GM18505 (cell line): ENCODE results near the gene FAM20A.

Experiments used
- ATAC-seq: cut with Tn5 transposase; IDR thresholded peaks from one replicate; pipeline ENCODE4 v1.9.1; 2021; ENCODE audit not compliant: unreplicated experiment
- POLR2A ChIP-seq: IDR thresholded peaks from 4 replicates; pipeline ENCODE4 v1.6.1; 2011; ENCODE audit warnings: borderline replicate concordance; ENCODE audit not compliant: insufficient read depth, insufficient read length; ENCODE audit errors: extremely low read depth

Gene FAM20A

DNA sequence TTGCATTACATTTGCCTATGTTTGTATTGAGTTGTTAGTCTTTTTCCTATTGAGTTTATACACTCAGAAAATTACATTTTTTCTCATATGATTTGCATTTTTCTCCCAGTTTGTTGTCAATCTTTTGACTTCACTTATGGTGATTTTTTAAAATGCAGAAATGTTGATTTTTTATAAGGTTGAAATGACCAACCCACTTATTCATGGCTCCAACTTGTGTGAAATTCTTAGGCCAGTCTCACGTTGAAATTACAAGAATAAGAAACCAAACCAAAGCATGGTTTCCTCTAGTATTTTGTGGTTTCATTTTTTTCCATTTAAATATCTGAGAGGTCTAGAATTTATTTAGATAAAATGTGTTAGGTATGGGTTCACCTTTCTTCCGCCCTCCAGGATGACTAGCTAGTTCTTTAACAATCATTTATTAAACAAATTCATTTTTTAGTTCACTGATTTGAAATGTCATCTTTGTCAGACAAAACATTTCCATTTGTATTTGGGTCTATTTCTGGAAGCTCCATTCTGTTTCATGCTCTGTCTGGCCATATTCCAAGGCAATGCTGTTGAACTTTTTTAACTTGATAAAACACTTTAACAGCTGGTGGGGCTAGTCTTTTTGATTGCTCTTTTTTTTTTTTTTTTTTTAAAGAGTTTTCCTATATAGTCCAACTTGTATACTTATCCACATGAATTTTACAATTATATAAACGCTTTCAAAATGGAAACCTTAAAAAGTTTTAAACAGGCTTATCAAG is 40.0 kb downstream of the FAM20A start:
- no peak for TF ChIP-seq POLR2A
- no peak for ATAC-seq

- ATAC-seq = no peak
- TF ChIP-seq POLR2A = no peak
These were observed 41.9 kb downstream of the FAM20A start for GRCh38 chr17:68559316-68559715.

DNA sequence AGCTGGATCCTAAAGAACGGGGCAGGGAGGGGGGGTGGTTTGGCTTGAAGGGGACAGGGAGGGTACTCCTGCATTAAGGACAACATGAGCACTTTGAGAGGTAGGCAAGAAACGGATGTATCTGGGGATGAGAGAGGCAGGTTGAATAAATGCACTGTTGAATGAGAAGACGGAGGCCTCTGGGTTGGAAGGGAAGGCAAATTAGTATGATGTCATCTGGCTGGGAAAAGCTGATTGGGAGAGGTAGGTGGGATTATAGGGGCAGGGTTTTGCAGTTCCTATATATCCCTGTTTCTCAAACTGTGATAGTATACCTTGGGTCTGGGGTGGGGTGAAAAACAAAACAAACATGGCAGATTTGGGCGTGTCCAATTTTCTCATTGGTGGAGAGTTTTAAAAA is 44.6 kb downstream of the FAM20A start:
- no peak for TF ChIP-seq POLR2A
- no peak for ATAC-seq

- ATAC-seq = no peak
- TF ChIP-seq POLR2A = no peak
These were observed 56.9 kb downstream of the FAM20A start for GRCh38 chr17:68544111-68544915.

DNA sequence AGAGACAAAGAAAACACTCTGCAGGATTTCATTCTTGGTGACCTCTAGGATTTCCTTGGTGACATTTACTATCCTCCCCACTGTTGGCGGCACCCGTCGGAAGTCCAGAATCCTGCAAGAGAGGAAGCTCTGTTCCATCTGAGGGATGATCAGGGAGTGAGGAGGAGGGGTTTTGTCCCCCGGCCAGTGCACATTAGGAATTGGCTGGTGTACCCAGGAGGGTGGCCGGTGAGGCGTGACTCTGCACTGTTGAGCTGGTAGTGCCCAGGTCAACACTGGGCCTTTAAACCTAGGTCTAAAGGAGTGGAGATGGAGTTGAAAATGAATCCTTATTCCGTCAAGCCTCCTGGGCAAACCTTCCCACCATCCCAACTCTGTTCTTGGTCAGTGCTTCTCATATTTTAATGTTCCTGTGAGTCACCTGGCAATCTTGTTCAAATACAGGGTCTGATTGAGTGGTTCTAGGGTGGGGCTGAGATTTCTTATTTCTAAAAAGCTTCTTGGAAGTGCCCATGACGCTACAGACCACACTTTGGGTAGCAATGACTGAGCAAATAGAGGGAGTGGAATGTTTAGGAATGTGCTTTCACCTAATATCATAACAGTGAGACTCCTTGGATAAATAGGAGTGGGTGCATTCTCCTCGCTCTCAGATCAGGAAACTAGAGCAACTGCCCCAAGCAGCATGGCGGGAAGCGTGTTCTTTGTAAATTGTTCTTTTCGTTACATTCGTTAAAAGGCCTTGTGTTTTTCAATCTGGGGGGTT is 58.3 kb downstream of the FAM20A start:
- ATAC-seq = no peak
- no peak for TF ChIP-seq POLR2A

- ATAC-seq = no peak
- no peak for TF ChIP-seq POLR2A
These were observed 59.4 kb downstream of the FAM20A start for GRCh38 chr17:68541816-68542215.

- TF ChIP-seq POLR2A = no peak
- ATAC-seq = no peak
These were observed 60.2 kb downstream of the FAM20A start for GRCh38 chr17:68540981-68541380.

DNA sequence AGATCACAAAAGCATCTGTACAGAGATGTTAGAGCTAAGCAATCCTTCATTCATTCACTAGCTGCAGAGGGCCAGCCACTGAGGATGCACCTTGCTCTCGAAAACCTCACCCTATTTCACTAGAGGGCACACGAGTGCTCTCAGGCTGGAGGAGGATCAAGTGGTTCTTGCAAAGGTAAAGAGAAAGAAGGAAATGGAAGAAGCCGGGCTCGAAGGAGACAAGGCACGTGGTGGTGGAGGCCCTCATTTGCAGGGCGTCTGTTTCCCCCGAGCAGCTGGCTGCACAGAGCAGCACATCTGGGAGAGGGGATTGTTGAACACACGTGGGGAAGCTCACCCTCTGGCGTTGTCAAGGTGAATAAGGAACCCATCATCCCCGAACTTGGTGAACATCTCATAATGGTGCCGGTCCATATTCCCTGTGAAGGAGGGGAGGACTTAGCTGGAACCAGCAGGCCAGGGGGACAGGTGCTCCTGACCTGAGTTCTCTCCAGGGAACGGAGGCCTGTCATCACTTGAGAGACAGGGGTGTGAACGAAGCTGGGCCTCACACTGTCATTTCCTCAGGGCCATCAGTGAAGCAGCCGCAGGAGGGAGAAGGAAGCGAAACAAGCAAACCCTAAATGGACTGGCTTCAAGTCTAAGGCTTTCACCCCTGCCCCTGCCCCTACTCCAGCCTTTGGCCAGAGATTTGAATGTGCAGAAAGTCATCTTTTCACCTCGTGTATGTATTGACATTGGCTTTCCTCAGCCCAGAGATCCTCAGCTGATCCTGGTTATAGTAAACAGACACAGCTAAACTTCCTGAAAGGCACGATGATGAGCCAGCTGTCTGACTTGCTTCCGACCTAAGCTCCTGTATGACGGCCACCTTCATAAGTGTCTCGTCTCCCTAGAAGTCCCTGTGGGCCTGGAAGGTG is 61.4 kb downstream of the FAM20A start:
- ATAC-seq = no peak
- TF ChIP-seq POLR2A = no peak

GRCh38 chr17:68535922-68536321 is 65.2 kb downstream of the FAM20A start:
- ATAC-seq = no peak
- no peak for TF ChIP-seq POLR2A

- TF ChIP-seq POLR2A = no peak
- ATAC-seq = no peak
These were observed 66.5 kb downstream of the FAM20A start for GRCh38 chr17:68534695-68535088.

DNA sequence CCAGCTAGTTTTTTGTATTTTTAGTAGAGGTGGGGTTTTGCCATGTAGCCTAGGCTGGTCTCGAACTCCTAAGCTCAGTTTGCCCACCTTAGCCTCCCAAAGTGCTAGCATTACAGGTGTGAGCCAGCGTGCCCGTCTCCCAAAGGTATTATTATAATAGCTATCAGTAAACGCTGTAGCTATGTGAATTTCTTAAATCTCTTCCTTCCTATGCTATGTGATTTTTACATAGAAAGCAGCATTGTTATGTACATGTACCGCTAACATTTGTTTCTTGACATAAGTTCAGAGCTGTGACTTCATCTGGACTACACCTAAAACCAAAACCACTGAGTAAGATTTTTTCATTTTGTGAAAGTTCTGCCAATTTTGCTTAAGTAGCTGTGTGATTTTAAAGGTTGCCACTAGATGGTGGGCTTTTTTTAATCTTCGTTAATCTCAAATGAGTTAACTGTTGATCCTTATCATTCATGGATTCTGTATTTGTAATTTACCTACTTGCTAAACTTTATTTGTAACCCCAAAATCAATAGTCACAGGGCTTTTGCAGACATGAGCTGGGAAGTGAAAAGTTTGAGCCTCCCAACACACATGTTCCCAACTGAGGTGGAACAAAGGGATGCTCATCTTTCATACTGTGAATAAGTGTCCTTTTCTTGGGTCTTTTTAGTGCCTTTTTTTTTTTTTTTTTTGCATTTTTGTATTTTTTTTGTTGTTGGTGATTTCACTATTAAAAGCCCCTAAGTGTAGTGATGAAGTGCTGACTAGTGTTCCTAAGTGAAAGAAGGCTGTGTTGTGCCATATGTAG is 67.1 kb downstream of the FAM20A start:
- TF ChIP-seq POLR2A = no peak
- ATAC-seq = no peak

DNA sequence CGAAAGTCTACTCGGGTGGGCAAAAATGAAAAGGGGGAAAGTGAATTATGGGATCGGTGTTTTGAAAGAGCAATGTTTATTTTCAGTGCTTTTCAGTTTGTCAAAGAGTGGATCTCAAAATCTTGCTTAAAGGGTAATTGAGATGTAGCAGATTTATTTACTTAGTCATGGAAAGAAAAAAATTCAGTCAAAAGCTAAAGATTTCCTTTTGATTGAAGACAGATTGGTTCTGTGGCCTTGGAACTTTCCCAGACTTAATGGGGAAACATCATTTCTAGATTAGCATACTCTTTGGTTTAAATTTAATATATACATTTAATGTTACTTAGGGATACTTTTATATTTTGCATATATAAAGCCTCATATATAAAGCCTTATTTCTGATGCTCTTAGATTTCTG is 68.3 kb downstream of the FAM20A start:
- ATAC-seq = no peak
- TF ChIP-seq POLR2A = no peak
